Cardiac muscle cell (in vitro differentiated cells and primary cell): ENCODE measurements around the gene ARHGAP23. TPM values are rescaled to one million over a fixed set of nuclear protein-coding genes. Genes with fewer than 3 reads are reported as not detected.

Experiments
- DNase-seq, 2 donors: peaks; one replicate each; pipeline versions ENCODE4 v3.0.0 to v3.0.0-alpha.2; 2010 to 2017; ENCODE audit warnings: low read depth in 1 of 2, low spot score in 1 of 2
- H3K27ac ChIP-seq: fragments of 200-600 bp; sonication (generic); 2 replicates; pipeline ENCODE4 v1.5.1; 2016
- H3K27me3 ChIP-seq: fragments of 200-600 bp; sonication (generic); 2 replicates; pipeline ENCODE4 v1.6.0; 2016; ENCODE audit warnings: control low read depth
- H3K36me3 ChIP-seq: fragments of 200-600 bp; sonication (generic); 2 replicates; pipeline ENCODE4 v1.5.1; 2016; ENCODE audit warnings: control low read depth
- H3K4me1 ChIP-seq: fragments of 200-600 bp; sonication (generic); 2 replicates; pipeline ENCODE4 v1.8.1; 2017; ENCODE audit warnings: low read depth, mild to moderate bottlenecking, mixed run types
- H3K4me3 ChIP-seq: fragments of 200-600 bp; sonication (generic); 2 replicates; pipeline ENCODE4 v1.5.1; 2016; ENCODE audit warnings: mild to moderate bottlenecking
- H3K9me3 ChIP-seq: fragments of 200-600 bp; sonication (generic); 2 replicates; pipeline ENCODE4 v1.5.1; 2017; ENCODE audit warnings: low read depth, mild to moderate bottlenecking, control low read depth
- CTCF ChIP-seq: IDR thresholded peaks from 2 replicates; pipeline ENCODE4 v1.5.1; 2012; ENCODE audit warnings: low read depth, mild to moderate bottlenecking, low read length
- polyA plus RNA-seq: library from polyadenylated mRNA; unstranded; fragments of >200 nt; fragmentation: Nextera tagmentation; extraction: Ambion mirVana; gene quantifications from 2 replicates; pipeline ENCODE4 v1.2.1, GENCODE V29; 2016
- total RNA-seq: library from RNA; depleted of rRNA; stranded (reverse); fragments of >200 nt; gene quantifications from 2 replicates; pipeline ENCODE4 v1.2.3, GENCODE V29; 2016

ARHGAP23 gene
- total and polyA plus RNA-seq, 2 experiments from 2014 or later = 7.6 to 13.2 TPM

- peaks cover 17% of the 10 kb centered on the region for H3K4me1 ChIP-seq
- no peak overlapping the region for H3K4me3 ChIP-seq
- H3K27ac ChIP-seq = no peak overlapping the region
- H3K9me3 ChIP-seq = no peaks in the 10 kb centered on the region
- H3K27me3 ChIP-seq = peaks cover 4% of the 10 kb centered on the region
- no peaks in the 10 kb centered on the region for H3K36me3 ChIP-seq
- TF ChIP-seq CTCF = no peak
- DNase-seq = no peak
Observed at GRCh38 chr17:38507436-38507835, 79.2 kb downstream of the ARHGAP23 start.

- H3K4me1 ChIP-seq = peaks cover 19% of the 10 kb centered on the region
- no peak overlapping the region for H3K4me3 ChIP-seq
- no peak for DNase-seq
- peaks cover 4% of the 10 kb centered on the region for H3K27me3 ChIP-seq
- TF ChIP-seq CTCF = no peak
- H3K27ac ChIP-seq = no peak overlapping the region
- no peaks in the 10 kb centered on the region for H3K9me3 ChIP-seq
- H3K36me3 ChIP-seq = no peaks in the 10 kb centered on the region
Observed at GRCh38 chr17:38507921-38508569, 79.8 kb downstream of the ARHGAP23 start.

- Histone ChIP-seq H3K27me3 (peaks cover 4% of the 10 kb centered on the region), H3K27ac (no peak overlapping the region)
Observed at GRCh38 chr17:38508570-38508950, 80.3 kb downstream of the ARHGAP23 start.

GRCh38 chr17:38508954-38509771, 80.9 kb downstream of the ARHGAP23 start:
- Histone ChIP-seq H3K4me3 (peak overlapping the region; percentile 11), H3K4me1 (peaks cover 19% of the 10 kb centered on the region), H3K36me3 (no peaks in the 10 kb centered on the region), H3K27me3 (peaks cover 4% of the 10 kb centered on the region), H3K9me3 (no peaks in the 10 kb centered on the region), H3K27ac (no peak overlapping the region)
- peak; percentile 88 to 93 for DNase-seq
- peak; percentile 88 for TF ChIP-seq CTCF

More at GRCh38 chr17:38508570-38508950, 80.3 kb downstream of the ARHGAP23 start:
- Histone ChIP-seq H3K4me3 (no peak overlapping the region), H3K9me3 (no peaks in the 10 kb centered on the region), H3K36me3 (no peaks in the 10 kb centered on the region), H3K4me1 (peaks cover 19% of the 10 kb centered on the region)
- DNase-seq = no peak
- no peak for TF ChIP-seq CTCF

- TF ChIP-seq CTCF = no peak
- Histone ChIP-seq H3K36me3 (no peaks in the 10 kb centered on the region), H3K9me3 (no peaks in the 10 kb centered on the region), H3K27ac (no peak overlapping the region), H3K4me3 (peak overlapping the region; percentile 11), H3K4me1 (peaks cover 19% of the 10 kb centered on the region), H3K27me3 (peaks cover 4% of the 10 kb centered on the region)
- peak in 1 of 2 donors; percentile 38 for DNase-seq
Observed at GRCh38 chr17:38509772-38510420, 81.6 kb downstream of the ARHGAP23 start.
